ENCODE results near the gene SLC19A1. TPM values are rescaled to one million over a fixed set of nuclear protein-coding genes. Genes with fewer than 3 reads are reported as not detected.
"Not testable (repeated sequence)": the region's sequence is repeated elsewhere in the genome, so short reads cannot be mapped to it uniquely, and the experiment has no call there.

SLC19A1 gene
- total and polyA plus RNA-seq, 2 donors from 2014 or later: 5.1 to 7.2 TPM

GRCh38 chr21:45505416-45506021, 36.7 kb downstream of the SLC19A1 start:
- Histone ChIP-seq H3K36me3 (ENCODE audit: control insufficient read depth in 2 of 3, insufficient read depth in 3 of 3, low read length in 3 of 3) (no peaks in the 10 kb centered on the region), H3K9ac (ENCODE audit: low read length in 3 of 3) (no peak overlapping the region), H3K4me1 (ENCODE audit: control insufficient read depth in 2 of 3, insufficient read depth in 2 of 3, low read depth in 1 of 3, low read length in 3 of 3) (no peaks in the 10 kb centered on the region), H3K27ac (ENCODE audit: low read depth in 2 of 2, low read length in 2 of 2) (no peak overlapping the region), H3K27me3 (ENCODE audit: control insufficient read depth, insufficient read depth, low read length) (no peaks in the 10 kb centered on the region), H3K4me3 (ENCODE audit: low read length in 3 of 3) (no peak overlapping the region), H3K9me3 (ENCODE audit: control insufficient read depth in 2 of 3, insufficient read depth in 1 of 3, low read length in 3 of 3) (no peaks in the 10 kb centered on the region)
- TF ChIP-seq CTCF (IDR thresholded peaks at IDR 0.05; ENCODE audit: borderline replicate concordance, extremely low read depth, insufficient read depth): no peak
- FAIRE-seq: no peak
- intact Hi-C loops (cut with DNase I): no loop called here
- DNase-seq: peak in 2 of 5 donors; percentile 48 to 73

- intact Hi-C loops (cut with DNase I): no loop called here
- H3K9ac ChIP-seq (ENCODE audit: low read length in 3 of 3): no peak overlapping the region
- FAIRE-seq (no peak), DNase-seq (peak in 2 of 5 donors; percentile 49 to 68)
- no peaks in the 10 kb centered on the region for H3K4me1 ChIP-seq (ENCODE audit: control insufficient read depth in 2 of 3, insufficient read depth in 2 of 3, low read depth in 1 of 3, low read length in 3 of 3)
- H3K27ac ChIP-seq (ENCODE audit: low read depth in 2 of 2, low read length in 2 of 2): no peak overlapping the region
- no peaks in the 10 kb centered on the region for H3K36me3 ChIP-seq (ENCODE audit: control insufficient read depth in 2 of 3, insufficient read depth in 3 of 3, low read length in 3 of 3)
- no peaks in the 10 kb centered on the region for H3K27me3 ChIP-seq (ENCODE audit: control insufficient read depth, insufficient read depth, low read length)
- TF ChIP-seq CTCF (IDR thresholded peaks at IDR 0.05; ENCODE audit: borderline replicate concordance, extremely low read depth, insufficient read depth): no peak
- no peak overlapping the region for H3K4me3 ChIP-seq (ENCODE audit: low read length in 3 of 3)
- H3K9me3 ChIP-seq (ENCODE audit: control insufficient read depth in 2 of 3, insufficient read depth in 1 of 3, low read length in 3 of 3): no peaks in the 10 kb centered on the region
These were observed 37.5 kb downstream of the SLC19A1 start for GRCh38 chr21:45504516-45505415.

- TF ChIP-seq CTCF (IDR thresholded peaks at IDR 0.05; ENCODE audit: borderline replicate concordance, extremely low read depth, insufficient read depth): no peak
- peak in 1 of 5 donors; percentile 42 for DNase-seq
- intact Hi-C loops (cut with DNase I): no loop called here
- Histone ChIP-seq H3K4me3 (ENCODE audit: low read length in 3 of 3) (no peak overlapping the region), H3K9ac (ENCODE audit: low read length in 3 of 3) (no peak overlapping the region), H3K27ac (ENCODE audit: low read depth in 2 of 2, low read length in 2 of 2) (no peak overlapping the region), H3K4me1 (ENCODE audit: control insufficient read depth in 2 of 3, insufficient read depth in 2 of 3, low read depth in 1 of 3, low read length in 3 of 3) (no peaks in the 10 kb centered on the region), H3K36me3 (ENCODE audit: control insufficient read depth in 2 of 3, insufficient read depth in 3 of 3, low read length in 3 of 3) (peaks cover 0 to 3% (median under 1%) of the 10 kb centered on the region in 3 donors), H3K9me3 (ENCODE audit: control insufficient read depth in 2 of 3, insufficient read depth in 1 of 3, low read length in 3 of 3) (no peaks in the 10 kb centered on the region), H3K27me3 (ENCODE audit: control insufficient read depth, insufficient read depth, low read length) (no peaks in the 10 kb centered on the region)
- FAIRE-seq: no peak
These were observed 38.2 kb downstream of the SLC19A1 start for GRCh38 chr21:45504021-45504515.

GRCh38 chr21:45503226-45503625, 39.0 kb downstream of the SLC19A1 start:
- H3K9me3 ChIP-seq (ENCODE audit: control insufficient read depth in 2 of 3, insufficient read depth in 1 of 3, low read length in 3 of 3); FAIRE-seq; H3K27me3 ChIP-seq (ENCODE audit: control insufficient read depth, insufficient read depth, low read length); H3K36me3 ChIP-seq (ENCODE audit: control insufficient read depth in 2 of 3, insufficient read depth in 3 of 3, low read length in 3 of 3); intact Hi-C loops (cut with DNase I); H3K4me1 ChIP-seq (ENCODE audit: control insufficient read depth in 2 of 3, insufficient read depth in 2 of 3, low read depth in 1 of 3, low read length in 3 of 3); H3K9ac ChIP-seq (ENCODE audit: low read length in 3 of 3); H3K4me3 ChIP-seq (ENCODE audit: low read length in 3 of 3); DNase-seq; H3K27ac ChIP-seq (ENCODE audit: low read depth in 2 of 2, low read length in 2 of 2): not testable (repeated sequence)

Data from kidney (tissue), 14 donors.